ENCODE measurements around the gene IL22RA1. TPM values are rescaled to one million over a fixed set of nuclear protein-coding genes. Genes with fewer than 3 reads are reported as not detected.

IL22RA1 gene
- total and polyA plus RNA-seq, 10 of the 15 experiments (the other 5 are each of a cell fraction or from before 2014, with no cell fraction given) = not detected

DNA sequence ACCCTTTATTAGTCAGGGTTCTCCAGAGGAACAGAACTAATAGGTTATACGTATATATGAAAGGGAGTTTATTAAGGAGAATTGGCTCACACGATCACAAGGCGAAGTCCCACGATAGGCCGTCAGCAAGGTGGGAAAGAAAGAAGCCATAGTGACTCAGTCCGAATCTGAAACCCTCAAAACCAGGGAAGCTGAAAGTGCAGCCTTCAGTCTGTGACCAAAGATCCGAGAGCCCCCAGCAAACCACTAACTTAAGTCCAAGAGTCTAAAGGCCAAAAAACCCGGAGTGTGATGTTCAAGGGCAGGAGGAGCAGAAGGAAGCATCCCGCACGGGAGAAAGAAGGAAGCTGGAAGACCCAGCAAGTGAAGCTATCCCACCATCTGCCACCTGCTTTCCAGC lies 34.2 kb upstream of the IL22RA1 start (continued):
- TF ChIP-seq, protein P1, sequence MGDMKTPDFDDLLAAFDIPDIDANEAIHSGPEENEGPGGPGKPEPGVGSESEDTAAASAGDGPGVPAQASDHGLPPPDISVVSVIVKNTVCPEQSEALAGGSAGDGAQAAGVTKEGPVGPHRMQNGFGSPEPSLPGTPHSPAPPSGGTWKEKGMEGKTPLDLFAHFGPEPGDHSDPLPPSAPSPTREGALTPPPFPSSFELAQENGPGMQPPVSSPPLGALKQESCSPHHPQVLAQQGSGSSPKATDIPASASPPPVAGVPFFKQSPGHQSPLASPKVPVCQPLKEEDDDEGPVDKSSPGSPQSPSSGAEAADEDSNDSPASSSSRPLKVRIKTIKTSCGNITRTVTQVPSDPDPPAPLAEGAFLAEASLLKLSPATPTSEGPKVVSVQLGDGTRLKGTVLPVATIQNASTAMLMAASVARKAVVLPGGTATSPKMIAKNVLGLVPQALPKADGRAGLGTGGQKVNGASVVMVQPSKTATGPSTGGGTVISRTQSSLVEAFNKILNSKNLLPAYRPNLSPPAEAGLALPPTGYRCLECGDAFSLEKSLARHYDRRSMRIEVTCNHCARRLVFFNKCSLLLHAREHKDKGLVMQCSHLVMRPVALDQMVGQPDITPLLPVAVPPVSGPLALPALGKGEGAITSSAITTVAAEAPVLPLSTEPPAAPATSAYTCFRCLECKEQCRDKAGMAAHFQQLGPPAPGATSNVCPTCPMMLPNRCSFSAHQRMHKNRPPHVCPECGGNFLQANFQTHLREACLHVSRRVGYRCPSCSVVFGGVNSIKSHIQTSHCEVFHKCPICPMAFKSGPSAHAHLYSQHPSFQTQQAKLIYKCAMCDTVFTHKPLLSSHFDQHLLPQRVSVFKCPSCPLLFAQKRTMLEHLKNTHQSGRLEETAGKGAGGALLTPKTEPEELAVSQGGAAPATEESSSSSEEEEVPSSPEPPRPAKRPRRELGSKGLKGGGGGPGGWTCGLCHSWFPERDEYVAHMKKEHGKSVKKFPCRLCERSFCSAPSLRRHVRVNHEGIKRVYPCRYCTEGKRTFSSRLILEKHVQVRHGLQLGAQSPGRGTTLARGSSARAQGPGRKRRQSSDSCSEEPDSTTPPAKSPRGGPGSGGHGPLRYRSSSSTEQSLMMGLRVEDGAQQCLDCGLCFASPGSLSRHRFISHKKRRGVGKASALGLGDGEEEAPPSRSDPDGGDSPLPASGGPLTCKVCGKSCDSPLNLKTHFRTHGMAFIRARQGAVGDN (IDR thresholded peaks at IDR 0.05) = no peak
- TF ChIP-seq STAT1 (conservative IDR thresholded peaks at IDR 0.05) (no peak), RUNX3 (IDR thresholded peaks at IDR 0.05; ENCODE audit: low read length) (peak; percentile 75), NFXL1 (IDR thresholded peaks at IDR 0.05; ENCODE audit: borderline replicate concordance) (no peak), TCF3 (IDR thresholded peaks at IDR 0.05; ENCODE audit: borderline replicate concordance, insufficient read depth, low read depth, low read length) (no peak), POLR2AphosphoS2 (IDR thresholded peaks at IDR 0.05; ENCODE audit: low read depth, low read length) (no peak), RB1 (IDR thresholded peaks at IDR 0.05; ENCODE audit: borderline replicate concordance) (no peak), RAD51 (IDR thresholded peaks at IDR 0.05) (no peak), KAT2A (conservative IDR thresholded peaks at IDR 0.05; ENCODE audit: control insufficient read depth, low read depth, low read length) (no peak), BACH1 (IDR thresholded peaks at IDR 0.05; ENCODE audit: borderline replicate concordance) (no peak), FOXM1 (IDR thresholded peaks at IDR 0.05; ENCODE audit: low read depth, low read length) (no peak), SIX5 (IDR thresholded peaks at IDR 0.05; ENCODE audit: low read depth, low read length, severe bottlenecking) (no peak), ETV6 (conservative IDR thresholded peaks at IDR 0.05 in 1 of 2, IDR thresholded peaks at IDR 0.05 in 1 of 2; ENCODE audit: borderline replicate concordance in 1 of 2, low read depth in 1 of 2) (no peak), EED (IDR thresholded peaks at IDR 0.05; ENCODE audit: low read depth) (peak; percentile 67)
- TF ChIP-seq, protein P2, sequence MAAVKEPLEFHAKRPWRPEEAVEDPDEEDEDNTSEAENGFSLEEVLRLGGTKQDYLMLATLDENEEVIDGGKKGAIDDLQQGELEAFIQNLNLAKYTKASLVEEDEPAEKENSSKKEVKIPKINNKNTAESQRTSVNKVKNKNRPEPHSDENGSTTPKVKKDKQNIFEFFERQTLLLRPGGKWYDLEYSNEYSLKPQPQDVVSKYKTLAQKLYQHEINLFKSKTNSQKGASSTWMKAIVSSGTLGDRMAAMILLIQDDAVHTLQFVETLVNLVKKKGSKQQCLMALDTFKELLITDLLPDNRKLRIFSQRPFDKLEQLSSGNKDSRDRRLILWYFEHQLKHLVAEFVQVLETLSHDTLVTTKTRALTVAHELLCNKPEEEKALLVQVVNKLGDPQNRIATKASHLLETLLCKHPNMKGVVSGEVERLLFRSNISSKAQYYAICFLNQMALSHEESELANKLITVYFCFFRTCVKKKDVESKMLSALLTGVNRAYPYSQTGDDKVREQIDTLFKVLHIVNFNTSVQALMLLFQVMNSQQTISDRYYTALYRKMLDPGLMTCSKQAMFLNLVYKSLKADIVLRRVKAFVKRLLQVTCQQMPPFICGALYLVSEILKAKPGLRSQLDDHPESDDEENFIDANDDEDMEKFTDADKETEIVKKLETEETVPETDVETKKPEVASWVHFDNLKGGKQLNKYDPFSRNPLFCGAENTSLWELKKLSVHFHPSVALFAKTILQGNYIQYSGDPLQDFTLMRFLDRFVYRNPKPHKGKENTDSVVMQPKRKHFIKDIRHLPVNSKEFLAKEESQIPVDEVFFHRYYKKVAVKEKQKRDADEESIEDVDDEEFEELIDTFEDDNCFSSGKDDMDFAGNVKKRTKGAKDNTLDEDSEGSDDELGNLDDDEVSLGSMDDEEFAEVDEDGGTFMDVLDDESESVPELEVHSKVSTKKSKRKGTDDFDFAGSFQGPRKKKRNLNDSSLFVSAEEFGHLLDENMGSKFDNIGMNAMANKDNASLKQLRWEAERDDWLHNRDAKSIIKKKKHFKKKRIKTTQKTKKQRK (IDR thresholded peaks at IDR 0.05; ENCODE audit: low read depth, low read length) = no peak
- TF ChIP-seq, protein P3, sequence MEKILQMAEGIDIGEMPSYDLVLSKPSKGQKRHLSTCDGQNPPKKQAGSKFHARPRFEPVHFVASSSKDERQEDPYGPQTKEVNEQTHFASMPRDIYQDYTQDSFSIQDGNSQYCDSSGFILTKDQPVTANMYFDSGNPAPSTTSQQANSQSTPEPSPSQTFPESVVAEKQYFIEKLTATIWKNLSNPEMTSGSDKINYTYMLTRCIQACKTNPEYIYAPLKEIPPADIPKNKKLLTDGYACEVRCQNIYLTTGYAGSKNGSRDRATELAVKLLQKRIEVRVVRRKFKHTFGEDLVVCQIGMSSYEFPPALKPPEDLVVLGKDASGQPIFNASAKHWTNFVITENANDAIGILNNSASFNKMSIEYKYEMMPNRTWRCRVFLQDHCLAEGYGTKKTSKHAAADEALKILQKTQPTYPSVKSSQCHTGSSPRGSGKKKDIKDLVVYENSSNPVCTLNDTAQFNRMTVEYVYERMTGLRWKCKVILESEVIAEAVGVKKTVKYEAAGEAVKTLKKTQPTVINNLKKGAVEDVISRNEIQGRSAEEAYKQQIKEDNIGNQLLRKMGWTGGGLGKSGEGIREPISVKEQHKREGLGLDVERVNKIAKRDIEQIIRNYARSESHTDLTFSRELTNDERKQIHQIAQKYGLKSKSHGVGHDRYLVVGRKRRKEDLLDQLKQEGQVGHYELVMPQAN (conservative IDR thresholded peaks at IDR 0.05) = no peak
- TF ChIP-seq, protein P4, sequence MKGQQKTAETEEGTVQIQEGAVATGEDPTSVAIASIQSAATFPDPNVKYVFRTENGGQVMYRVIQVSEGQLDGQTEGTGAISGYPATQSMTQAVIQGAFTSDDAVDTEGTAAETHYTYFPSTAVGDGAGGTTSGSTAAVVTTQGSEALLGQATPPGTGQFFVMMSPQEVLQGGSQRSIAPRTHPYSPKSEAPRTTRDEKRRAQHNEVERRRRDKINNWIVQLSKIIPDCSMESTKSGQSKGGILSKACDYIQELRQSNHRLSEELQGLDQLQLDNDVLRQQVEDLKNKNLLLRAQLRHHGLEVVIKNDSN (IDR thresholded peaks at IDR 0.05; ENCODE audit: borderline replicate concordance, extremely low read length, insufficient read depth, low read depth, low read length) = no peak
- TF ChIP-seq, protein P5, sequence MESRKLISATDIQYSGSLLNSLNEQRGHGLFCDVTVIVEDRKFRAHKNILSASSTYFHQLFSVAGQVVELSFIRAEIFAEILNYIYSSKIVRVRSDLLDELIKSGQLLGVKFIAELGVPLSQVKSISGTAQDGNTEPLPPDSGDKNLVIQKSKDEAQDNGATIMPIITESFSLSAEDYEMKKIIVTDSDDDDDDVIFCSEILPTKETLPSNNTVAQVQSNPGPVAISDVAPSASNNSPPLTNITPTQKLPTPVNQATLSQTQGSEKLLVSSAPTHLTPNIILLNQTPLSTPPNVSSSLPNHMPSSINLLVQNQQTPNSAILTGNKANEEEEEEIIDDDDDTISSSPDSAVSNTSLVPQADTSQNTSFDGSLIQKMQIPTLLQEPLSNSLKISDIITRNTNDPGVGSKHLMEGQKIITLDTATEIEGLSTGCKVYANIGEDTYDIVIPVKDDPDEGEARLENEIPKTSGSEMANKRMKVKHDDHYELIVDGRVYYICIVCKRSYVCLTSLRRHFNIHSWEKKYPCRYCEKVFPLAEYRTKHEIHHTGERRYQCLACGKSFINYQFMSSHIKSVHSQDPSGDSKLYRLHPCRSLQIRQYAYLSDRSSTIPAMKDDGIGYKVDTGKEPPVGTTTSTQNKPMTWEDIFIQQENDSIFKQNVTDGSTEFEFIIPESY (IDR thresholded peaks at IDR 0.05) = no peak
